Neural cell (in vitro differentiated cells): ENCODE measurements around the gene LIG4. TPM values are rescaled to one million over a fixed set of nuclear protein-coding genes. Genes with fewer than 3 reads are reported as not detected.

ENCODE experiments used
- H2AFZ ChIP-seq: fragments of 200-600, 300-800 bp; sonication (generic), shearing (Covaris generic); 2 replicates; pipeline ENCODE4 v1.6.0; 2014; ENCODE audit warnings: low read depth, mild to moderate bottlenecking, antibody characterized with exemption, low read length, moderate library complexity
- H3F3A ChIP-seq: fragments of 200-600 bp; shearing (Covaris generic); 2 replicates; pipeline ENCODE4 v1.6.1; 2016; ENCODE audit warnings: mild to moderate bottlenecking, moderate library complexity, mixed read lengths, antibody characterized with exemption, low read length; ENCODE audit not compliant: insufficient read depth, poor library complexity, severe bottlenecking
- H3K27ac ChIP-seq: fragments of 200-600, 300-800 bp; sonication (generic), shearing (Covaris generic); 2 replicates; pipeline ENCODE4 v1.5.1; 2014; ENCODE audit warnings: mild to moderate bottlenecking, low read length, moderate library complexity
- H3K27me3 ChIP-seq: fragments of 300-800, 200-600 bp; sonication (generic), shearing (Covaris generic); 2 replicates; pipeline ENCODE4 v1.6.0; 2014; ENCODE audit warnings: mild to moderate bottlenecking, low read depth, low read length, moderate library complexity; ENCODE audit not compliant: insufficient read depth
- H3K36me3 ChIP-seq: fragments of 300-800, 200-600 bp; sonication (generic), shearing (Covaris generic); 2 replicates; pipeline ENCODE4 v1.5.1; 2014; ENCODE audit warnings: mild to moderate bottlenecking, antibody characterized with exemption, low read length, moderate library complexity; ENCODE audit not compliant: insufficient read depth
- H3K4me2 ChIP-seq: fragments of 300-800, 200-600 bp; sonication (generic), shearing (Covaris generic); 2 replicates; pipeline ENCODE4 v1.6.0; 2014; ENCODE audit warnings: mild to moderate bottlenecking, low read length
- H3K4me3 ChIP-seq: fragments of 300-800, 200-600 bp; sonication (generic), shearing (Covaris generic); 2 replicates; pipeline ENCODE4 v1.5.1; 2014; ENCODE audit warnings: mild to moderate bottlenecking, low read length, moderate library complexity
- H3K79me2 ChIP-seq: fragments of 200-600 bp; shearing (Covaris generic); replicated peaks from 2 replicates; pipeline ENCODE4 v1.6.0; 2014; ENCODE audit warnings: mild to moderate bottlenecking, low read length, moderate library complexity; ENCODE audit not compliant: insufficient read depth
- H3K9ac ChIP-seq: fragments of 300-800, 200-600 bp; sonication (generic), shearing (Covaris generic); 2 replicates; pipeline ENCODE4 v1.6.1; 2016; ENCODE audit warnings: mild to moderate bottlenecking, low read length, mixed read lengths
- H3K9me2 ChIP-seq: fragments of 200-600 bp; shearing (Covaris generic); 2 replicates; pipeline ENCODE4 v1.6.1; 2016; ENCODE audit warnings: mild to moderate bottlenecking, low read length, mixed read lengths; ENCODE audit not compliant: insufficient read depth
- H3K9me3 ChIP-seq: fragments of 200-600, 300-800 bp; sonication (generic), shearing (Covaris generic); 2 replicates; pipeline ENCODE4 v1.6.1; 2016; ENCODE audit warnings: mild to moderate bottlenecking, mixed run types, low read length, moderate library complexity, mixed read lengths
- H4K20me1 ChIP-seq: fragments of 200-600 bp; shearing (Covaris generic); 2 replicates; pipeline ENCODE4 v1.6.1; 2016; ENCODE audit warnings: mild to moderate bottlenecking, mixed run types; ENCODE audit not compliant: insufficient read depth
- EP300 ChIP-seq: fragments of 450-650 bp; conservative IDR thresholded peaks from 2 replicates; pipeline ENCODE4 v1.6.1; 2014; ENCODE audit warnings: antibody characterized with exemption, mild to moderate bottlenecking, moderate library complexity; ENCODE audit not compliant: poor library complexity, severe bottlenecking
- EZH2 ChIP-seq: fragments of 200-600, 300-800 bp; shearing (Covaris generic), sonication (generic); IDR thresholded peaks from 2 replicates; pipeline ENCODE4 v1.6.1; 2014; ENCODE audit warnings: antibody characterized with exemption, low read length, borderline replicate concordance, mild to moderate bottlenecking; ENCODE audit not compliant: insufficient read depth, poor library complexity, severe bottlenecking
- MXI1 ChIP-seq: fragments of 450-650 bp; conservative IDR thresholded peaks from 2 replicates; pipeline ENCODE4 v1.6.1; 2014; ENCODE audit warnings: antibody characterized with exemption, mild to moderate bottlenecking; ENCODE audit not compliant: poor library complexity, severe bottlenecking
- POLR2AphosphoS5 ChIP-seq: IDR thresholded peaks from 2 replicates; pipeline ENCODE4 v1.6.1; 2012
- RAD21 ChIP-seq: fragments of 450-650 bp; conservative IDR thresholded peaks from 2 replicates; pipeline ENCODE4 v1.6.1; 2014; ENCODE audit warnings: antibody characterized with exemption, mild to moderate bottlenecking, moderate library complexity
- SMC3 ChIP-seq: fragments of 450-650 bp; conservative IDR thresholded peaks from 2 replicates; pipeline ENCODE4 v1.6.1; 2014; ENCODE audit warnings: antibody characterized with exemption, mild to moderate bottlenecking, moderate library complexity; ENCODE audit not compliant: poor library complexity
- TAF1 ChIP-seq: IDR thresholded peaks from 2 replicates; pipeline ENCODE4 v1.6.1; 2012; ENCODE audit warnings: low read depth
- polyA plus RNA-seq: library from polyadenylated mRNA; depleted of rRNA; stranded (reverse); fragments of >200 nt; gene quantifications from 2 replicates; pipeline ENCODE4 v1.2.3, GENCODE V29; 2014
- TF ChIP-seq, protein P1 (sequence below): IDR thresholded peaks from 2 replicates; pipeline ENCODE4 v1.6.1; 2012; ENCODE audit warnings: borderline replicate concordance
- TF ChIP-seq, protein P2 (sequence below): fragments of 450-650 bp; IDR thresholded peaks from 2 replicates; pipeline ENCODE4 v1.5.1; 2014; ENCODE audit warnings: antibody characterized with exemption, mild to moderate bottlenecking, moderate library complexity; ENCODE audit not compliant: poor library complexity, severe bottlenecking

The LIG4 gene
- polyA plus RNA-seq, 1 donor from 2014 or later: 28.8 TPM

DNA sequence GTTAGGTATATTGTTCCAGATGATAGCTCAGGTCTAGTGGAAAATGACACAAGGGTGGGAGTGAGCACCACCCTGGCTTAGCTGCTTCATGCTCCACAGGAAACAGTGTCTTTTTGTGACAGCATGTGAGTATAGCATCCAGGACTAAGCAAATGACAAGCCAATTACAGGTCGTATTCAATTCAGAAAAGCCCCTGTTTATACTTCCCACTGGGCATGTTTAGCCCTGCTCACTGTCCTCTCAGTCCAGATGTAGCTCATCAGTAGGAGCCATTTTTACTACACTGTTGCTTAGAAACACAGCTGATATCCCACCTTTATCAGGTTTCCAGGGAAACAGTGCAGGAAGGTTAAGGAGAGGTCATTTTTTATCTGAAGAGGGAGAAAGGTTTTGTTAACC is 10.8 kb upstream of the LIG4 start:
- peak; percentile 31 for TF ChIP-seq MXI1
- TF ChIP-seq RAD21: no peak
- peak; percentile 73 for TF ChIP-seq POLR2AphosphoS5
- TF ChIP-seq EP300: peak; percentile 72
- peak; percentile 17 for TF ChIP-seq SMC3
- no peak for TF ChIP-seq EZH2
- peak overlapping the region; percentile 83 for H3K27ac ChIP-seq
- no peaks in the 10 kb centered on the region for H3K9me2 ChIP-seq
- H4K20me1 ChIP-seq: no peaks in the 10 kb centered on the region
- H3K9me3 ChIP-seq: no peaks in the 10 kb centered on the region
- H3K27me3 ChIP-seq: no peaks in the 10 kb centered on the region
- peak overlapping the region; percentile 46 for H3K9ac ChIP-seq
- H3K79me2 ChIP-seq: peaks cover 54% of the 10 kb centered on the region
- peak overlapping the region; percentile 34 for H2AFZ ChIP-seq
- peak overlapping the region; percentile 52 for H3K4me3 ChIP-seq
- no peaks in the 10 kb centered on the region for H3F3A ChIP-seq
- H3K36me3 ChIP-seq: no peaks in the 10 kb centered on the region
- peak overlapping the region; percentile 82 for H3K4me2 ChIP-seq

DNA sequence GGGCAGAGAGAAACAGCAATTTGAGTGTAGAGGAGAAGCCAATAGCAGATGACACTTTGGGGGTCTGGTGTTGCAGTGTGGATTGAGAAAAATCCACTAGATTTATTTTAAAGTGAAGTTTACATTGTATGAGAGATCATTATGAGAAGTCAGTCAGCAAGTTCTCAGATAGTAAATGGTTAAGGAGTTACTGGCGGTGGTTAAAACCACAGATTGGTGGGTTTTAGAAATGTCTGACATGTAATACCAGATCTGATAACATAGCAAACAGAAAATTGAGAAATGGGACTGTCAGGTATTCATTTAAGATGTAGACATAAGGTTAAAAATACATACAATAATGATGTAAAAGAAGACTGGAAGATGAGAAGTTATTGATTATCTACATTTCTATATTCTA is 10.1 kb upstream of the LIG4 start:
- Histone ChIP-seq H3K4me2 (peak overlapping the region; percentile 82), H4K20me1 (no peaks in the 10 kb centered on the region), H3K4me3 (peak overlapping the region; percentile 52), H2AFZ (no peak overlapping the region), H3K9me2 (no peaks in the 10 kb centered on the region), H3K27ac (peak overlapping the region; percentile 83), H3K9me3 (no peaks in the 10 kb centered on the region), H3F3A (no peaks in the 10 kb centered on the region), H3K36me3 (no peaks in the 10 kb centered on the region), H3K9ac (peak overlapping the region; percentile 46), H3K27me3 (no peaks in the 10 kb centered on the region), H3K79me2 (peaks cover 54% of the 10 kb centered on the region)
- TF ChIP-seq, protein P1, sequence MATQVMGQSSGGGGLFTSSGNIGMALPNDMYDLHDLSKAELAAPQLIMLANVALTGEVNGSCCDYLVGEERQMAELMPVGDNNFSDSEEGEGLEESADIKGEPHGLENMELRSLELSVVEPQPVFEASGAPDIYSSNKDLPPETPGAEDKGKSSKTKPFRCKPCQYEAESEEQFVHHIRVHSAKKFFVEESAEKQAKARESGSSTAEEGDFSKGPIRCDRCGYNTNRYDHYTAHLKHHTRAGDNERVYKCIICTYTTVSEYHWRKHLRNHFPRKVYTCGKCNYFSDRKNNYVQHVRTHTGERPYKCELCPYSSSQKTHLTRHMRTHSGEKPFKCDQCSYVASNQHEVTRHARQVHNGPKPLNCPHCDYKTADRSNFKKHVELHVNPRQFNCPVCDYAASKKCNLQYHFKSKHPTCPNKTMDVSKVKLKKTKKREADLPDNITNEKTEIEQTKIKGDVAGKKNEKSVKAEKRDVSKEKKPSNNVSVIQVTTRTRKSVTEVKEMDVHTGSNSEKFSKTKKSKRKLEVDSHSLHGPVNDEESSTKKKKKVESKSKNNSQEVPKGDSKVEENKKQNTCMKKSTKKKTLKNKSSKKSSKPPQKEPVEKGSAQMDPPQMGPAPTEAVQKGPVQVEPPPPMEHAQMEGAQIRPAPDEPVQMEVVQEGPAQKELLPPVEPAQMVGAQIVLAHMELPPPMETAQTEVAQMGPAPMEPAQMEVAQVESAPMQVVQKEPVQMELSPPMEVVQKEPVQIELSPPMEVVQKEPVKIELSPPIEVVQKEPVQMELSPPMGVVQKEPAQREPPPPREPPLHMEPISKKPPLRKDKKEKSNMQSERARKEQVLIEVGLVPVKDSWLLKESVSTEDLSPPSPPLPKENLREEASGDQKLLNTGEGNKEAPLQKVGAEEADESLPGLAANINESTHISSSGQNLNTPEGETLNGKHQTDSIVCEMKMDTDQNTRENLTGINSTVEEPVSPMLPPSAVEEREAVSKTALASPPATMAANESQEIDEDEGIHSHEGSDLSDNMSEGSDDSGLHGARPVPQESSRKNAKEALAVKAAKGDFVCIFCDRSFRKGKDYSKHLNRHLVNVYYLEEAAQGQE: no peak
- TF ChIP-seq SMC3 (no peak), EP300 (no peak), EZH2 (no peak), POLR2AphosphoS5 (no peak), MXI1 (no peak), TAF1 (no peak), RAD21 (no peak)
- TF ChIP-seq, protein P2, sequence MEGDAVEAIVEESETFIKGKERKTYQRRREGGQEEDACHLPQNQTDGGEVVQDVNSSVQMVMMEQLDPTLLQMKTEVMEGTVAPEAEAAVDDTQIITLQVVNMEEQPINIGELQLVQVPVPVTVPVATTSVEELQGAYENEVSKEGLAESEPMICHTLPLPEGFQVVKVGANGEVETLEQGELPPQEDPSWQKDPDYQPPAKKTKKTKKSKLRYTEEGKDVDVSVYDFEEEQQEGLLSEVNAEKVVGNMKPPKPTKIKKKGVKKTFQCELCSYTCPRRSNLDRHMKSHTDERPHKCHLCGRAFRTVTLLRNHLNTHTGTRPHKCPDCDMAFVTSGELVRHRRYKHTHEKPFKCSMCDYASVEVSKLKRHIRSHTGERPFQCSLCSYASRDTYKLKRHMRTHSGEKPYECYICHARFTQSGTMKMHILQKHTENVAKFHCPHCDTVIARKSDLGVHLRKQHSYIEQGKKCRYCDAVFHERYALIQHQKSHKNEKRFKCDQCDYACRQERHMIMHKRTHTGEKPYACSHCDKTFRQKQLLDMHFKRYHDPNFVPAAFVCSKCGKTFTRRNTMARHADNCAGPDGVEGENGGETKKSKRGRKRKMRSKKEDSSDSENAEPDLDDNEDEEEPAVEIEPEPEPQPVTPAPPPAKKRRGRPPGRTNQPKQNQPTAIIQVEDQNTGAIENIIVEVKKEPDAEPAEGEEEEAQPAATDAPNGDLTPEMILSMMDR: no peak
